OCI-LY1 (cell line): ENCODE measurements around the gene ANO8.

Source experiments
- EZH2 ChIP-seq: fragments of 200-600 bp; sonication (generic), shearing (Covaris generic); IDR thresholded peaks from 2 replicates; pipeline ENCODE4 v1.8.0; 2017; ENCODE audit warnings: borderline replicate concordance, mixed run types, mild to moderate bottlenecking, antibody characterized with exemption, low read length, moderate library complexity, mixed read lengths
- TF ChIP-seq, protein P1 (sequence below): fragments of 200-600 bp; sonication (generic), shearing (Covaris generic); IDR thresholded peaks from 2 replicates; pipeline ENCODE4 v1.5.1; 2017; ENCODE audit warnings: mild to moderate bottlenecking, antibody characterized with exemption, low read length, moderate library complexity, mixed read lengths

DNA sequence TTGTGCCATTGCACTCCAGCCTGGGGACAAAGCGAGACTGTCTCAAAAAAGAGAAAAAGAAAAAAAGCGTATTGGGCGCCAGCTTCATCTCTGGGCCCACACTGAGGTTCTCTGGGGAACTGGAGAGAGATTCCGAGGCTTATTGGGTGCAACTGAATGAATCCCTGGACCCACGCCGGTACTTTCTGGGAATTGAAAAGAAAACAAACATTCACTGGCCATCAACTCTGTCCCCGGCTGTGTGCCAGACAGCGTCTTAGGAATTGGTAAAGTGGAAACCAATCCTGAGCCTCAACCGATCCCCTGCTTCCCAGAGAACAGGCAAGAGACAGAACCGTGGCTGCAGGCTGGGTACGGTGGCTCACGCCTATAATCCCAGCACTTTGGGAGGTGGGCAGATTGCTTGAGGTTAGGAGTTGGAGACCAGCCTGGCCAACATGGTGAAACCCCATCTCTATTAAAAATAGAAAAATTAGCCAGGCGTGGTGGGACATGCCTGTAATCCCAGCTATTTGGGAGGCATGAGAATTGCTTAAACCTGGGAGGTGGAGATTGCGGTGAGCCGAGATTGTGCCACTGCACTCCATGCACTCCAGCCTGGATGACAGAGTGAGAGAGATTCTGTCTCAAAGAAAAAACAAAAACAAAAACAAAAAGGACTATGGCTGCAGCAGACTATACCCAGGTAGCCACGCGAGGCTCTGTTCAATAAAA is 8.6 kb downstream of the ANO8 start:
- TF ChIP-seq, protein P1, sequence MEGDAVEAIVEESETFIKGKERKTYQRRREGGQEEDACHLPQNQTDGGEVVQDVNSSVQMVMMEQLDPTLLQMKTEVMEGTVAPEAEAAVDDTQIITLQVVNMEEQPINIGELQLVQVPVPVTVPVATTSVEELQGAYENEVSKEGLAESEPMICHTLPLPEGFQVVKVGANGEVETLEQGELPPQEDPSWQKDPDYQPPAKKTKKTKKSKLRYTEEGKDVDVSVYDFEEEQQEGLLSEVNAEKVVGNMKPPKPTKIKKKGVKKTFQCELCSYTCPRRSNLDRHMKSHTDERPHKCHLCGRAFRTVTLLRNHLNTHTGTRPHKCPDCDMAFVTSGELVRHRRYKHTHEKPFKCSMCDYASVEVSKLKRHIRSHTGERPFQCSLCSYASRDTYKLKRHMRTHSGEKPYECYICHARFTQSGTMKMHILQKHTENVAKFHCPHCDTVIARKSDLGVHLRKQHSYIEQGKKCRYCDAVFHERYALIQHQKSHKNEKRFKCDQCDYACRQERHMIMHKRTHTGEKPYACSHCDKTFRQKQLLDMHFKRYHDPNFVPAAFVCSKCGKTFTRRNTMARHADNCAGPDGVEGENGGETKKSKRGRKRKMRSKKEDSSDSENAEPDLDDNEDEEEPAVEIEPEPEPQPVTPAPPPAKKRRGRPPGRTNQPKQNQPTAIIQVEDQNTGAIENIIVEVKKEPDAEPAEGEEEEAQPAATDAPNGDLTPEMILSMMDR = no peak
- no peak for TF ChIP-seq EZH2
